ENCODE results near the gene JADE1. TPM values are rescaled to one million over a fixed set of nuclear protein-coding genes. Genes with fewer than 3 reads are reported as not detected.

Gene JADE1
- polyA plus RNA-seq, 1 of the 3 experiments (the other 2 are of a cell fraction) = 9.1 TPM

GRCh38 chr4:128769011-128769410 is 40.5 kb upstream of the JADE1 start:
- no peak overlapping the region for H3K9ac ChIP-seq
- H3K27me3 ChIP-seq (ENCODE audit: insufficient read depth) = no peaks in the 10 kb centered on the region
- H3K79me2 ChIP-seq (ENCODE audit: insufficient read depth) = no peaks in the 10 kb centered on the region
- no peaks in the 10 kb centered on the region for H3K9me3 ChIP-seq
- no peak for DNase-seq
- TF ChIP-seq ZBTB33 (IDR thresholded peaks at IDR 0.05; ENCODE audit: borderline replicate concordance, low read depth) (no peak), PBX3 (IDR thresholded peaks at IDR 0.05) (no peak), YY1 (IDR thresholded peaks at IDR 0.05; ENCODE audit: low read depth) (no peak), USF2 (IDR thresholded peaks at IDR 0.05; ENCODE audit: borderline replicate concordance, low read depth, low read length) (no peak), REST (IDR thresholded peaks at IDR 0.05; ENCODE audit: low read depth, low read length) (no peak), RAD21 (IDR thresholded peaks at IDR 0.05; ENCODE audit: low read length) (no peak), GATA2 (CRISPR knock-in tag; IDR thresholded peaks at IDR 0.05) (no peak), FOSL2 (IDR thresholded peaks at IDR 0.05; ENCODE audit: borderline replicate concordance, low read depth) (no peak), FOXJ3 (CRISPR knock-in tag; IDR thresholded peaks at IDR 0.05) (no peak), RFX5 (IDR thresholded peaks at IDR 0.05; ENCODE audit: low read length) (no peak), EP300 (IDR thresholded peaks at IDR 0.05; ENCODE audit: borderline replicate concordance in 1 of 2, low read depth in 1 of 2, low read length in 1 of 2) (no peak), GABPA (IDR thresholded peaks at IDR 0.05; ENCODE audit: low read depth) (no peak), JUND (IDR thresholded peaks at IDR 0.05) (no peak), ELF1 (IDR thresholded peaks at IDR 0.05) (no peak), TEAD4 (IDR thresholded peaks at IDR 0.05; ENCODE audit: borderline replicate concordance, insufficient read depth) (no peak), POLR2AphosphoS5 (IDR thresholded peaks at IDR 0.05; ENCODE audit: low read depth, low read length) (no peak)
- no peaks in the 10 kb centered on the region for H3K36me3 ChIP-seq (replicated peaks in 1 of 2; ENCODE audit: control insufficient read depth in 1 of 2, insufficient read depth in 2 of 2, low read length in 1 of 2)
- no peak overlapping the region for H3K27ac ChIP-seq (ENCODE audit: low read depth in 2 of 2, low read length in 1 of 2)
- no peak overlapping the region for H3K4me2 ChIP-seq
- H3F3A ChIP-seq (replicated peaks; ENCODE audit: insufficient read depth) = no peaks in the 10 kb centered on the region
- H4K20me1 ChIP-seq (ENCODE audit: insufficient read depth) = no peaks in the 10 kb centered on the region
- CTCF ChIA-PET = no interaction called here
- H3K9me2 ChIP-seq = no peaks in the 10 kb centered on the region
- POLR2A ChIA-PET = no interaction called here
- H2AFZ ChIP-seq (ENCODE audit: low read depth) = no peak overlapping the region
- H3K4me3 ChIP-seq (ENCODE audit: low read depth in 2 of 2, low read length in 1 of 2) = no peak overlapping the region
- no peaks in the 10 kb centered on the region for H3K4me1 ChIP-seq (ENCODE audit: control insufficient read depth in 1 of 2, insufficient read depth in 2 of 2, low read depth in 1 of 2, low read length in 1 of 2)

Measured in SK-N-SH (cell line).